Activated naive CD4-positive, alpha-beta T cell treated with anti-CD3 and anti-CD28 coated beads, Interleukin-2, amount 50 U/mL, for 24 hours (primary cell): ENCODE measurements around the gene SH3RF3.

ENCODE experiments used
- H3K27ac Mint-ChIP-seq: one replicate; pipeline ENCODE4 v1.8.0; 2021; ENCODE audit warnings: mild to moderate bottlenecking, mixed read lengths
- H3K27me3 Mint-ChIP-seq: one replicate; pipeline ENCODE4 v1.8.0; 2021; ENCODE audit warnings: mixed read lengths
- H3K36me3 Mint-ChIP-seq: one replicate; pipeline ENCODE4 v1.8.0; 2021; ENCODE audit warnings: mixed read lengths
- H3K4me1 Mint-ChIP-seq: one replicate; pipeline ENCODE4 v1.8.0; 2021; ENCODE audit warnings: mixed read lengths
- H3K4me3 Mint-ChIP-seq: one replicate; pipeline ENCODE4 v1.8.0; 2021; ENCODE audit warnings: mild to moderate bottlenecking, mixed read lengths
- H3K9me3 Mint-ChIP-seq: one replicate; pipeline ENCODE4 v1.8.0; 2021; ENCODE audit warnings: mixed read lengths

The SH3RF3 gene

DNA sequence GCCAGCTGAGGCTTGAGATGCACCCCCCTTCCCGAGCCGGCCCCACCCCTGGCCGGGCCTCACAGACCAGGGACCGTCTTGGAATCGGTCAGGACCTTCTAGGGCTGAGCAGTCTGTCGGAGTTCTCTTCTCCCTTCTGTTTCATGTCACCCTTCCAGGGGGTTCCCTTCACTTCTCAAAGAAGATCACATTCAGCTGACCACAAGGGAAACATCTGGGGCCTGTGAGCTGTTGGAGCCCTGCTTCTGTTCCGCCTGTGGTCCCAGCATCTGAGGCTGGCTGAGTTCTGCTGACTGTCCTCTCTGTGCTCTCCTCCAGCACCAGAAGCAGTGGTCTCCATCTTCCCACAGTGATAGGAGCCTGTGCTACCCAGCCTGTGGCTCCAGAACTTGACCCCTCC, 378.2 kb downstream of the SH3RF3 start:
- no peak overlapping the region for H3K4me3 Mint-ChIP-seq
- no peaks in the 10 kb centered on the region for H3K36me3 Mint-ChIP-seq
- H3K27me3 Mint-ChIP-seq, result no peaks in the 10 kb centered on the region
- H3K4me1 Mint-ChIP-seq, result peaks cover 4% of the 10 kb centered on the region
- no peak overlapping the region for H3K27ac Mint-ChIP-seq
- no peaks in the 10 kb centered on the region for H3K9me3 Mint-ChIP-seq

DNA sequence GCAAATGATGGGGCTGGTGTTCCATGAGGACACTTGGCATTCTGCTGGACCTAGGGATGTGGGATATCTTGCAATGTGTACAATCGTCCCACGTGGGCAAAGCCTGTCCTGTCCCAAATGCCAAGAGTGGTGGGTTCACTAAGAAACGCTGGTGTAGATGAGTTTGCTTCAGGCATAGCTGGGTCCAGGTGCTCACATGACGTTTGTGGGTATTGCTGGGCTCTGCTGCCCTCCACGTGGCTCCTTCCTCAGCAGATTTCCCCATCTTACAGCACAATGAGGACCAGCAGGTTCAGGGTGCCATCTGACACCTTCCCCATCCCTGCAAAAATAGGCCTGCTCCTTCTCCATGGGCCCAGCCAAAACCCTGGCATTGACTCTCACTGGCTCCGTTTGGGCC, 378.8 kb downstream of the SH3RF3 start:
- Mint-ChIP-seq H3K4me3 (no peak overlapping the region), H3K27me3 (no peaks in the 10 kb centered on the region), H3K36me3 (no peaks in the 10 kb centered on the region), H3K4me1 (peaks cover 4% of the 10 kb centered on the region), H3K9me3 (no peaks in the 10 kb centered on the region), H3K27ac (no peak overlapping the region)

DNA sequence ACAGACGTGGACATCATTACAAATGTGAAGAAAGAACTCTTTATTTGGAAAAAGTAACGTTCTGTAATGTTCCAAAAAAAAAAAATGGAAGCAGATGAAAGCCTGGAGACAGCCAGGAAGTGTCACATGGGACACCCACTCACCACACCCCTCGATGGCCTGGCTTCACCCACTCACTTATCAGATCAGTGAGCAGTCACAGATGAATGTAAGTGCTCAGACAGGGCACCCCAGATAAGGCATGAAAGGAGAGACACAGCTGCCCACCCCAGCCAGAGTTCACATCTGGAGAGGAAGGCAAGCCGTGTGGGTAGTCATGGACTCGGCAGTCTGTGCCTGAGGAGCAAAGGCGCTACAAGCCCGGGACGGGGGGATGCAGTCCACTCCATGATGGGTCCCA, 379.6 kb downstream of the SH3RF3 start:
- Mint-ChIP-seq H3K4me3 (no peak overlapping the region), H3K27me3 (no peaks in the 10 kb centered on the region), H3K36me3 (no peaks in the 10 kb centered on the region), H3K27ac (no peak overlapping the region), H3K9me3 (no peaks in the 10 kb centered on the region), H3K4me1 (peaks cover 4% of the 10 kb centered on the region)

DNA sequence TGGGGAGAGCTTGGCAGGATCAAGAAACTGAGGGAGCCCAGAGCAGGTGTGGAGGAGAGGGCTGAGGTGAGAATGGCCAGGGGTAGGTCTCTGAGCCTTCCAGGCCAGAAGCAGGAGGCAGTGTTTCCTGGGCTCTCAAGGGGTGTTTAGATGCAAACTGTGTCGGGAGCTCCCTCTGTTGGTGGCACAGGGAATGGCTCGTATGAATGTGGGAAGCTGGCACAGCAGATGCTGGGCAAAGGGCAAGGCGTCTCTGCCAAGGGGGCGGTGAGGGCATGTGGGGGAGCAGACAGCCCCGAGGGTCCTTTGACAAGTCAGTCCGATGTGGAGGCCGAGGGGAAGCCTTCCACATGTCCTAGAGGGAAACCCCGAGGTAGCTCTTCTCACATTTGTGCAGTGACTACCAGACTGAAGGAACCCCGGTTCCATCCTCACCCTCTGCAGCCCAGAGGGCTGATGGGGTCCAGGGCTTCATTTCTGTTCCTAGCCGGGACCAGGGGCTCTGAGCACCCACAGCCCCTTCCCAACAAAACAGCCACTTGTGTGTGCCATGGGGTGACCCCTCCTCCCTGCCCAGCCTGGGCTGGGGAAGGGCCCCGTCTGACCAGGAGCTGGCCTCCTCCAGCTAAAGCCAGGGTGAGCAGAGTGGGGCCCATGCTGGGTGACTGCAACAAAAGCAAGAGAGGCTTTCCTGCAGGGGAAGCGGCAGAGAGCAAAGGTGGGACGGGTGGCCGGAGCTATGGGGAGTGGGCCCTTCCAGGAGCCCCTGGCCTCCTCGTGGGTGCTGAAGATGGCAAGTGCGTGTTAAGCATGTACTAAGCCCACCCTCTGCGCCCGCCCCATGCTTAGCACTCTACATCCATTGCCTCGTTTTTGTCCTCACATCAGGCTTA, 381.4 kb downstream of the SH3RF3 start:
- Mint-ChIP-seq H3K4me3 (no peak overlapping the region), H3K27ac (no peak overlapping the region), H3K27me3 (no peaks in the 10 kb centered on the region)

DNA sequence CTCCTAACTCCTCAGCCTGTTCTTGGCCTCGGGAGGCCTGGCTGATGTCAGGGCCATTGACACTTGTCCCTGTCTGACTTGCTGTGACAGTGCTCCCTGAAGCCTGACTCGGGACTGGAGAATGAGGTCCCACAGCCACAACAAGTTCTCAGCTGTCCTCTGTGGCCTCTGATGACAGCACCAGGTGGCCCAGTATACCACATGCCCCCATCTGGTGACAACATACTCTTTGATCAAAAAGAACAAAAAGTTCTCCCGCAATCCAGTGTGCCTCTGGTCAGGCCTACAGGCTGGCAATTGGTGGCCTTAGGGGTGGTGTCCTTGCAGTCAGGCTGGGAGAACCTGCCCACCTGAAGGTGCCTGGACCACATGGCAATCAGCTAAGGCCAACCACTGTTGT, 382.2 kb downstream of the SH3RF3 start:
- no peaks in the 10 kb centered on the region for H3K9me3 Mint-ChIP-seq
- H3K36me3 Mint-ChIP-seq, result no peaks in the 10 kb centered on the region
- no peaks in the 10 kb centered on the region for H3K27me3 Mint-ChIP-seq
- H3K4me1 Mint-ChIP-seq, result peaks cover 4% of the 10 kb centered on the region
- no peak overlapping the region for H3K4me3 Mint-ChIP-seq
- H3K27ac Mint-ChIP-seq, result no peak overlapping the region

More for the DNA sequence above, 381.4 kb downstream of the SH3RF3 start:
- no peaks in the 10 kb centered on the region for H3K36me3 Mint-ChIP-seq
- no peaks in the 10 kb centered on the region for H3K9me3 Mint-ChIP-seq
- peaks cover 4% of the 10 kb centered on the region for H3K4me1 Mint-ChIP-seq

DNA sequence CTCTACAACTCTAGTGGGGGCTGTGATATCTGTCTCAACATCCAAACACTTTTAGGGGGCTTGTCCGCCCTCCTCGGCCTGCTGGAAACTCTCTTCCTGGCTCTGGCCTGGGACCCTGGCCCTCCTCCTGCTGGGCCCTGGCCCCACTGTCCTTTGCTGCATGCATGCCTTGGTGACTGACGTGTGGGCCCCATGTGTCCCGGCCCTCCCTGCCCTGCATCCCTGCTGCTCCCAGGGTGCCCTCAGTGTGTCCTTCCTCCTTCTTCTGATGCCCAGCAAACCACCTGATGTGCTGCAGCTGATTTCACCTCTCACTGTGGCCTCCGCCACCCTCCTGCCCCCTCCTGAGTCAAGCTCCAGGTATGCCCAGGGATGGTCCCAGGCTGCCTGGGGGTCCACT, 383.1 kb downstream of the SH3RF3 start:
- Mint-ChIP-seq H3K4me3 (no peak overlapping the region), H3K36me3 (no peaks in the 10 kb centered on the region), H3K27ac (no peak overlapping the region), H3K9me3 (no peaks in the 10 kb centered on the region), H3K4me1 (peaks cover 4% of the 10 kb centered on the region), H3K27me3 (no peaks in the 10 kb centered on the region)

DNA sequence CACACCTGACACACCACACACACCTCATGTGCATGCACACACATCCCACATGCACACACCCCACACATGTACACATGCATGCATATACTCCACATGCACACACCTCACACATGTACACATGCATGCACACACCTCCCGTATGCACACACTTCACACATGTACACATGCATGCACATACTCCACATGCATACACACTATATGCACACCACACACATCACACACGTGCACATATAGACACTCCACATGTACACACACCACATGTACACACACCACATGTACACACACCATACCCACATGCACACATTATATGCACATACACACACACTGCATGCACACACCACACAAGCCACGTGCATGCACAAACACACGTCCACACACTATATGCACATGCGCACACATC, 384.2 kb downstream of the SH3RF3 start:
- Mint-ChIP-seq H3K4me1 (peaks cover 4% of the 10 kb centered on the region), H3K4me3 (no peak overlapping the region), H3K27ac (no peak overlapping the region), H3K9me3 (no peaks in the 10 kb centered on the region), H3K36me3 (no peaks in the 10 kb centered on the region), H3K27me3 (no peaks in the 10 kb centered on the region)

DNA sequence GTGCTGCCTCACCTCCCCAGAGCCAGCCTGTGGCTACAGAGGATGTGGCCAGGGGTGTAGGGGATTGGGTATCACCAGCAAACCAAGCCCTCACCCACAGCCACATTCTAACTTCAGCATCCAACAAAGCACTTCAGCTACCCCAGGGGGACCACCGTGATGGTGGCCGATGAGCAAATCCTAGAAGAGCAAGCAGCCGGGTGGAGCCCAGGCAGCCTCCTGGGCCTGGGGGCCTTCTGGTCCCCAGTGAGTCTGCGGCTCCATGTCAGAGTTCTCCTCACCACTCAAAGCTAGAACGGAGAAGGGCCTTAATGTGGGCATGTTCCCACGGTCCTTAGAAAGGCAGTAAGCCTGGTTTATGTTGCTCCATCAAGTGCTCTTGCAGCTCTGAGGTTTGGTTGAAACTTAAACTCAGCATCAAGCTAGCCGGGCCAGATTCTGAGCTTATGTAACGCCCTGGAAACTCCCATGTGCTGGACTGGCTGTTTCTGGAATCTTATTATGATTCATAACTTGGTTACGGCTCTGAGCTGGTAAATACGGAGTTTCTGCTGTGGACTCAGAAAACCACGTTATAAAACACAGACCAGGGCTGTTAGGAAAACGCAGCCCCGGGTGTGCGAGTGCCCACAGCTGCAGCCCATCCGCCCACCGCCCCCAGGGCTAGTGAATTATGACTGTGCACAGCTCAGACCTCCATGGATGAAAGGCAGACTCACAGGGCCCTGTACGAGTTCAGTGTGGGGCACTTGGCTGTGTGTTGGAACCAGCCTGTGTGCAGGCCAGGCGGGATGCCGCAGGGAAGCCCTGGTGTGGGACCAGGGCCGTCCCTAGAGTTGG, 385.0 kb downstream of the SH3RF3 start:
- H3K4me3 Mint-ChIP-seq, result no peak overlapping the region
- H3K36me3 Mint-ChIP-seq, result no peaks in the 10 kb centered on the region
- H3K27me3 Mint-ChIP-seq, result no peaks in the 10 kb centered on the region
- H3K9me3 Mint-ChIP-seq, result no peaks in the 10 kb centered on the region
- peaks cover 4% of the 10 kb centered on the region for H3K4me1 Mint-ChIP-seq
- no peak overlapping the region for H3K27ac Mint-ChIP-seq

DNA sequence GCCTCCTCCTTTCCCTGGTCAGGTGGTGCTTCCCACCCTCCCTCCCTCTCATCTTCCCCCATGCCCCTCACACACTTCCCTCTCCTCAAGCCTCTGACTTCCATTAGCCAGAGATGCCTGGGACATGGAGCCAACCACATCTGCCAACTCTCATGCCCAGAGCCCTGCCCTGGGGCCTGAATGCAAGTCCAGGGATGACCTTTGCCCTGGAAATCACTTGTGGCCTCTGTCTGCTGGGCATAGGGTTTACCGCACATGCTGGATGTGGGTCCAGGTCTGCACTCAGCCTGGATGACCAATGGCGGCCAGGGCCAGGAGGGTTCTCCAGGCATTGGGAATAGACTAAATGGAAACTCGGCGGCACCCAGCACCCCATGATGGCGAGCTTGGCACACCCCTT, 385.9 kb downstream of the SH3RF3 start:
- Mint-ChIP-seq H3K4me3 (no peak overlapping the region), H3K27ac (no peak overlapping the region), H3K27me3 (no peaks in the 10 kb centered on the region), H3K36me3 (no peaks in the 10 kb centered on the region), H3K9me3 (no peaks in the 10 kb centered on the region), H3K4me1 (peaks cover 4% of the 10 kb centered on the region)

DNA sequence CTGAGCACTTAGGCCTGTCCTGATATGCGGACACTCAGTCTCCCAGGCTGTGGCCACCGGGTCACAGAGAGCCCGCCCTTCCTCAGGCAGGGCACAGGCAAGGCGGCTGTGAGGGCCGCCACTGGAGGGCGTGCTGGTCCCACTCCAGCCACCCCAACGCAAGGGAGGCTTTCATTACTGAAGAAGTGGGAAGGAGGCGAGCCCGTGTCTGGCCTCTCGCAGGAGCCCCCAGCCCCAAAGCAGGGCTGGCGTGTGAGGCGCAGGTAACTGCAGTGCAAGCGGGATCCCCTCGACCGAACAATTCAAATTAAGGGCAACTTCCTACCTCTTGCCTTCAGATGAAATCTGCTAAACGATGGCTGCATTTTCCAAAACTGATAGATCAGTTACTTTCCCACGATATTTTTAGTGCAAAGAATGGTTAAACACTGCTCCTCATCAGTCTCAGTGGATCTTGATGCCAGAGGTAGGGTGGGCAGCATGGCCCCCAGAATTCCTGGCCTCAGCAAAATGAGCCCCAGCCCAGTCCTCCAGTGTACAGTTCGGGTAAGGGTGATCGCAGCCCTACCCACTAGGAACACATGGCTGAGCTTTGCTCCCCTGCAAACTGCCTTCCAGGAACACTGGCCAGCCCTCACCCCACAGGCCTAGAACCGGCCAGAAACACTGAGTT, 387.6 kb downstream of the SH3RF3 start:
- Mint-ChIP-seq H3K27me3 (no peaks in the 10 kb centered on the region), H3K4me3 (no peak overlapping the region), H3K4me1 (no peaks in the 10 kb centered on the region)

DNA sequence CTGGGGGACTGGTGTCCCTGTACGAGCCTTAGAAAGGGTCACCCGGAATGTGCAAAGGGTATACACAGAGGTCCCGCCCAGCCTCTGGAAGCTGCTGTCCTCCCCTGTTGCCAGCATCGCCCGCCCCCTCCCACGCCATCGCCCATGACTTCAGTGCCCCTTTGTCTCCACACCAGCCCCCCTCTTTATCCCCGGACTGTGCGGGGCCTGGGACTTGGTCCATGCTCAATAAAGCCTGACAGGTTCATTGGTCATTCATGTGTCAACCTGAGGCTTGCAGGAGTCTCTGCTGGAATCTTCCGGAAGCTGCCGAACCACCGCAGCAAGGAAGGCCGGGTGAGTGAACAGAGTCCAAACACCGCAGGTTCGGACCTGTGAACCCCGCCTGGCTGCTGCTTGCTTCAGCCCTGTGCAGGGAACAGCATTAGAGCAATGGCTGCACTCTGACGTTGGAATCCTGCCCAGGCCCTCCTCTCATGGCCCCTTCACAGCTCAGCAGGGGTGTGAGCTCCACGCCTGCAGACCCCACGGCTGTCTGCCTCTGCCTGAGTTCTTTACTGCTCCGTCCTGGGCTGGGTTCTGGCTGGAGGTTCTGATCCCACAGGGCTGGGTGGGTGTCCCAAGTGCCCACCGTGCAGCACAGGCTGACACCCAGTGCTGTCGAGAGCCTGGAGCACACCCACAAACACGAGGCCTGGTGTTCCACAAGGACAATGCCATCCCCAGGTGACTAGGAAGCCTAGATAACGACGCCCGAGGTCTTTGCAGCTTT, 388.3 kb downstream of the SH3RF3 start:
- no peak overlapping the region for H3K27ac Mint-ChIP-seq

More for the DNA sequence above, 387.6 kb downstream of the SH3RF3 start:
- no peaks in the 10 kb centered on the region for H3K9me3 Mint-ChIP-seq
- H3K27ac Mint-ChIP-seq, result no peak overlapping the region
- H3K36me3 Mint-ChIP-seq, result no peaks in the 10 kb centered on the region

DNA sequence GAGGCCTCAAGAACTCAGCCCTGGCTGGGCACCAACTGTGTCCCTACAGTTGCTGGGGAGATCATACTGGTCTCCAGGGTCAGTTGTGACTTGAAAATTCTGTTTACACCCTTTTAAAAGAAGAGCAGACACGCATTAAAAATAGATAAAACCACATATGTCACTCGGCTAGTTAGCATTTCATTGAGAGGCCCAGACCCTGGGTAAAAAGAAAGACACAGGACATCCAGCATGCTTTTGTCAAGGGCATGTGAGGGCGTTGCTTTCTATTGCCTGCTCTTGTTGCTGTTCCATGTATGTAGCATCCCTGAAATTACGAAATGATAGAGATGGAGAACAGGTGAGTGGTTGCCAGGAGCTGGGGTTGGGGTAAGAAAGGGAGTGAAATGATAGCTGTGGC, 390.5 kb downstream of the SH3RF3 start:
- no peak overlapping the region for H3K4me3 Mint-ChIP-seq
- no peaks in the 10 kb centered on the region for H3K4me1 Mint-ChIP-seq
- H3K9me3 Mint-ChIP-seq, result no peaks in the 10 kb centered on the region
- no peaks in the 10 kb centered on the region for H3K36me3 Mint-ChIP-seq
- H3K27ac Mint-ChIP-seq, result no peak overlapping the region
- H3K27me3 Mint-ChIP-seq, result no peaks in the 10 kb centered on the region

More for the DNA sequence above, 388.3 kb downstream of the SH3RF3 start:
- H3K4me3 Mint-ChIP-seq, result no peak overlapping the region
- H3K4me1 Mint-ChIP-seq, result no peaks in the 10 kb centered on the region
- H3K36me3 Mint-ChIP-seq, result no peaks in the 10 kb centered on the region
- no peaks in the 10 kb centered on the region for H3K27me3 Mint-ChIP-seq
- no peaks in the 10 kb centered on the region for H3K9me3 Mint-ChIP-seq

DNA sequence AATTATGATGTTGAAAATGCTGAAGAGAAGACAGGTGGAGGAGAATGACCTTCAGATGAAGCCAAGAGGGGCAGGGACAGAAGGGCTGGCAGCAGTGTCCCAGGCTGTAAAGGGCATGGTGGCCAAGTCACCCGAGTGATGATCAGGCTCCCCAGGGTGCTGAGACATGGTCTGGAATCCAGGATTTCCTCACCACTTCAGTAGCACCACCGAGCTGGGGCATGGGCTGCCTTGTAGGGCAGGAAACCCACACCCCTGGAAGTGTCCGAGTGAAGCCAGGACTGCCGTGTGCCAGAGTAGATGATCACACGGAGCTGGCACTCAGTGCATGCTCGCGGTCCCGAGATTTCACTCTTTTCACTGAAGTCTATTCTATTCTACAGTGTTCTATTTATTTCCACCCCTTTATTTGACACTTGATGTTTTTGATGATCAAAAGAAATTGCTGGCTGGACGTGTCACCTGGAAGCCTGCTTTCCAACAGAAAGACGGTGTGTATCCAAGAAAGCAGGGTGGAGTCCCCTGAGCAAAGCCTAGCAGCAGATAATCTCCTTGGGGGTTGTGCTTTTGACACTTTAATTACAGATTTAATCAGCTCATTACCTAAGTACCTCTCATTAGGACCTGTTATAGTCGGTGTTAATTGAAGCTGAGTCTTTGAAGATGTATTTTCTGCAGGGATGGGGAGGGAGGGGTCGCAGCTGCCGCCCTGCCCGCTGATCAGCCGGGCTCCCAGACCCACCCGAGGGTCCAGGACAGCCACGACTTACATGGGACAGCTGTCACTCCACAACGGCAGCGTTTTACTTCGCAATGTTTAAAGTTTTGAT, 392.4 kb downstream of the SH3RF3 start:
- no peak overlapping the region for H3K27ac Mint-ChIP-seq
- H3K9me3 Mint-ChIP-seq, result no peaks in the 10 kb centered on the region
- H3K27me3 Mint-ChIP-seq, result no peaks in the 10 kb centered on the region
- no peaks in the 10 kb centered on the region for H3K36me3 Mint-ChIP-seq
- no peaks in the 10 kb centered on the region for H3K4me1 Mint-ChIP-seq
- H3K4me3 Mint-ChIP-seq, result no peak overlapping the region

DNA sequence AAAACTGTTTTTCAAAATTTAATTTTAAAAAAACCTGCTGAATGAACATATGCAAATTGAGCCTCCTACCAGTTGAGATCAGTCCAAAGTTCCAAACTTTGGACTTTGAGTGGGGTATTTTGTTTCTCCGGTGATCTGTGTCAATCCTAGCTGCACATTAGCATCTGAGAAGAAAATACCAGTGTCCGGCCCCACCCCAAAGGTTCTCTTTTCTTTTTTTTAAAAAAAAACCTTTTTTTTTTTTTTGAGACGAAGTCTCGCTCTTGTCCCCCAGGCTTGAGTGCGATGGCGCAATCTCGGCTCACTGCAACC, 393.0 kb downstream of the SH3RF3 start:
- Mint-ChIP-seq H3K27ac (no peak overlapping the region), H3K4me3 (no peak overlapping the region), H3K27me3 (no peaks in the 10 kb centered on the region)

More for the DNA sequence above, 393.0 kb downstream of the SH3RF3 start:
- Mint-ChIP-seq H3K36me3 (no peaks in the 10 kb centered on the region), H3K9me3 (no peaks in the 10 kb centered on the region), H3K4me1 (no peaks in the 10 kb centered on the region)
